Neural progenitor cell (in vitro differentiated cells): ENCODE results near the gene CNOT2. TPM values are rescaled to one million over a fixed set of nuclear protein-coding genes. Genes with fewer than 3 reads are reported as not detected.

ENCODE experiments used
- DNase-seq: peaks from one replicate; pipeline ENCODE4 v3.0.0-alpha.2; 2016; ENCODE audit warnings: low spot score
- H2AFZ ChIP-seq: fragments of 200-600 bp; sonication (generic); replicated peaks from 2 replicates; pipeline ENCODE4 v1.6.1; 2016; ENCODE audit warnings: antibody characterized with exemption
- H3F3A ChIP-seq: fragments of 200-600 bp; sonication (generic); 2 replicates; pipeline ENCODE4 v1.6.1; 2016; ENCODE audit warnings: antibody characterized with exemption, low read depth
- H3K27ac ChIP-seq: fragments of 200-600 bp; sonication (generic); 2 replicates; pipeline ENCODE4 v1.5.1; 2016; ENCODE audit warnings: mild to moderate bottlenecking
- H3K27me3 ChIP-seq: fragments of 200-600 bp; sonication (generic); 2 replicates; pipeline ENCODE4 v1.6.1; 2016; ENCODE audit warnings: mild to moderate bottlenecking, moderate library complexity
- H3K36me3 ChIP-seq: fragments of 200-600 bp; sonication (generic); 2 replicates; pipeline ENCODE4 v1.5.1; 2016
- H3K4me1 ChIP-seq: fragments of 200-600 bp; sonication (generic); 2 replicates; pipeline ENCODE4 v1.6.1; 2016; ENCODE audit warnings: mixed run types
- H3K4me2 ChIP-seq: fragments of 200-600 bp; sonication (generic); 2 replicates; pipeline ENCODE4 v1.6.1; 2016
- H3K4me3 ChIP-seq: fragments of 200-600 bp; sonication (generic); 2 replicates; pipeline ENCODE4 v1.5.1; 2016
- H3K79me2 ChIP-seq: fragments of 200-600 bp; sonication (generic); 2 replicates; pipeline ENCODE4 v1.6.1; 2016; ENCODE audit warnings: low read depth
- H3K9ac ChIP-seq: fragments of 200-600 bp; sonication (generic); 2 replicates; pipeline ENCODE4 v1.6.1; 2016
- H3K9me3 ChIP-seq: fragments of 200-600 bp; sonication (generic); 2 replicates; pipeline ENCODE4 v1.5.1; 2016; ENCODE audit warnings: low read depth
- H4K20me1 ChIP-seq: fragments of 200-600 bp; sonication (generic); 2 replicates; pipeline ENCODE4 v1.6.1; 2016; ENCODE audit warnings: low read depth
- H3K27ac Mint-ChIP-seq: 3 replicates; pipeline ENCODE4 v1.8.0; 2021; ENCODE audit warnings: mixed read lengths
- H3K27me3 Mint-ChIP-seq: 2 replicates; pipeline ENCODE4 v1.8.0; 2022; ENCODE audit warnings: low read depth, mild to moderate bottlenecking, inconsistent platforms, moderate library complexity, mixed read lengths; ENCODE audit not compliant: insufficient read depth
- H3K36me3 Mint-ChIP-seq: 3 replicates; pipeline ENCODE4 v1.8.0; 2021; ENCODE audit warnings: mixed read lengths
- H3K4me1 Mint-ChIP-seq: 3 replicates; pipeline ENCODE4 v1.8.0; 2021; ENCODE audit warnings: mixed read lengths
- H3K4me3 Mint-ChIP-seq: 3 replicates; pipeline ENCODE4 v1.8.0; 2021; ENCODE audit warnings: mild to moderate bottlenecking, moderate library complexity, mixed read lengths
- H3K9me3 Mint-ChIP-seq: 3 replicates; pipeline ENCODE4 v1.8.0; 2020; ENCODE audit warnings: mixed read lengths
- CTCF ChIP-seq: fragments of 200-600 bp; sonication (generic); IDR thresholded peaks from 2 replicates; pipeline ENCODE4 v1.5.1; 2017; ENCODE audit warnings: antibody characterized with exemption, mild to moderate bottlenecking
- EZH2 ChIP-seq: fragments of 200-600 bp; sonication (generic); IDR thresholded peaks from 2 replicates; pipeline ENCODE4 v1.6.1; 2017; ENCODE audit warnings: antibody characterized with exemption, mild to moderate bottlenecking, moderate library complexity
- EZH2phosphoT487 ChIP-seq: fragments of 200-600 bp; sonication (generic); IDR thresholded peaks from 2 replicates; pipeline ENCODE4 v1.6.1; 2017; ENCODE audit warnings: antibody characterized with exemption
- total RNA-seq: library from RNA; depleted of rRNA; stranded (reverse); fragments of >200 nt; gene quantifications from 2 replicates; pipeline ENCODE4 v1.2.3, GENCODE V29; 2015; ENCODE audit warnings: low replicate concordance

The CNOT2 gene
- total RNA-seq, 1 donor from 2014 or later: 250 TPM

GRCh38 chr12:70268972-70269371, 25.7 kb downstream of the CNOT2 start:
- no peak overlapping the region for H3K27ac Mint-ChIP-seq
- Histone ChIP-seq H3K79me2 (peaks cover 100% of the 10 kb centered on the region), H4K20me1 (peaks cover 89% of the 10 kb centered on the region)

GRCh38 chr12:70270108-70270507, 26.9 kb downstream of the CNOT2 start:
- Mint-ChIP-seq H3K36me3 (peaks cover 62% of the 10 kb centered on the region), H3K4me3 (no peak overlapping the region), H3K27ac (no peak overlapping the region), H3K9me3 (peaks cover 62% of the 10 kb centered on the region), H3K4me1 (no peaks in the 10 kb centered on the region), H3K27me3 (no peaks in the 10 kb centered on the region)
- H3K27me3 ChIP-seq: no peaks in the 10 kb centered on the region
- no peak overlapping the region for H3K4me3 ChIP-seq
- peaks cover 22% of the 10 kb centered on the region for H3K4me1 ChIP-seq
- H4K20me1 ChIP-seq: peaks cover 78% of the 10 kb centered on the region
- H3K79me2 ChIP-seq: peaks cover 100% of the 10 kb centered on the region
- H3K36me3 ChIP-seq: no peaks in the 10 kb centered on the region
- DNase-seq: no peak
- H3K9me3 ChIP-seq: no peaks in the 10 kb centered on the region
- no peak for TF ChIP-seq CTCF
- no peak for TF ChIP-seq EZH2phosphoT487
- no peak for TF ChIP-seq EZH2
- H2AFZ ChIP-seq: no peak overlapping the region
- no peaks in the 10 kb centered on the region for H3F3A ChIP-seq
- no peak overlapping the region for H3K9ac ChIP-seq
- H3K4me2 ChIP-seq: no peak overlapping the region
- H3K27ac ChIP-seq: no peak overlapping the region

More at GRCh38 chr12:70268972-70269371, 25.7 kb downstream of the CNOT2 start:
- TF ChIP-seq EZH2phosphoT487 (no peak), CTCF (no peak), EZH2 (no peak)
- Histone ChIP-seq H3K9me3 (no peaks in the 10 kb centered on the region), H3K36me3 (no peaks in the 10 kb centered on the region), H2AFZ (no peak overlapping the region), H3K27me3 (no peaks in the 10 kb centered on the region), H3K4me3 (no peak overlapping the region), H3F3A (no peaks in the 10 kb centered on the region), H3K4me1 (peaks cover 22% of the 10 kb centered on the region), H3K9ac (no peak overlapping the region), H3K4me2 (no peak overlapping the region), H3K27ac (no peak overlapping the region)
- Mint-ChIP-seq H3K36me3 (peaks cover 61% of the 10 kb centered on the region), H3K4me1 (no peaks in the 10 kb centered on the region), H3K4me3 (no peak overlapping the region), H3K27me3 (no peaks in the 10 kb centered on the region), H3K9me3 (peaks cover 61% of the 10 kb centered on the region)
- no peak for DNase-seq

GRCh38 chr12:70271025-70271424, 27.8 kb downstream of the CNOT2 start:
- Histone ChIP-seq H3K4me3 (no peak overlapping the region), H3K27me3 (no peaks in the 10 kb centered on the region), H3K4me2 (peak overlapping the region; percentile 27), H3K4me1 (peaks cover 22% of the 10 kb centered on the region), H3K27ac (no peak overlapping the region), H3K79me2 (peaks cover 100% of the 10 kb centered on the region), H3K36me3 (peaks cover 3% of the 10 kb centered on the region), H3F3A (no peaks in the 10 kb centered on the region), H3K9ac (no peak overlapping the region), H2AFZ (no peak overlapping the region), H4K20me1 (peaks cover 74% of the 10 kb centered on the region), H3K9me3 (no peaks in the 10 kb centered on the region)
- Mint-ChIP-seq H3K4me1 (no peaks in the 10 kb centered on the region), H3K9me3 (peaks cover 63% of the 10 kb centered on the region), H3K27ac (no peak overlapping the region), H3K4me3 (no peak overlapping the region), H3K36me3 (peaks cover 65% of the 10 kb centered on the region), H3K27me3 (no peaks in the 10 kb centered on the region)
- no peak for TF ChIP-seq CTCF
- no peak for TF ChIP-seq EZH2phosphoT487
- no peak for TF ChIP-seq EZH2
- DNase-seq: no peak
